NB4 (cell line): ENCODE measurements around the gene RRP7A.
"Not testable (repeated sequence)": the region's sequence is repeated elsewhere in the genome, so short reads cannot be mapped to it uniquely, and the experiment has no call there.

Experiments
- CTCF ChIP-seq: IDR thresholded peaks from one replicate; pipeline ENCODE4 v1.5.1; 2012; ENCODE audit warnings: low read depth, low read length
- POLR2A ChIP-seq: IDR thresholded peaks from 2 replicates; pipeline ENCODE4 v1.6.1; 2011; ENCODE audit warnings: mild to moderate bottlenecking; ENCODE audit not compliant: insufficient read length; ENCODE audit errors: extremely low read depth

GRCh38 chr22:42495533-42496141, 24.0 kb downstream of the RRP7A start:
- not testable (repeated sequence) for TF ChIP-seq CTCF, POLR2A
